Measurements from ENCODE around the gene ISG15. TPM values are rescaled to one million over a fixed set of nuclear protein-coding genes. Genes with fewer than 3 reads are reported as not detected.

The ISG15 gene
- total RNA-seq, 1 experiment from 2014 or later, result 165 TPM

GRCh38 chr1:1020000-1020404, 6.7 kb downstream of the ISG15 start, which contains the start of gene AGRN:
AGRN (plus strand) TSS chr1:1020120; CDS start chr1:1020173, 53 bp downstream.
- H3K4me1 Mint-ChIP-seq (ENCODE audit: low read depth, unreplicated experiment), result peaks cover 18% of the 10 kb centered on the region
- peaks cover 53% of the 10 kb centered on the region for H3K36me3 Mint-ChIP-seq (ENCODE audit: insufficient read depth, unreplicated experiment)
- H3K27me3 Mint-ChIP-seq (ENCODE audit: unreplicated experiment), result no peaks in the 10 kb centered on the region
- peak within 1 kb of the TSS; percentile 44 for H3K27ac Mint-ChIP-seq (ENCODE audit: unreplicated experiment)
- no peaks in the 10 kb centered on the region for H3K9me3 Mint-ChIP-seq (ENCODE audit: low read depth, unreplicated experiment)
- DNase-seq, result peak; percentile 50
- H3K4me3 Mint-ChIP-seq (ENCODE audit: low read depth, unreplicated experiment), result peak within 1 kb of the TSS; percentile 73
- CTCF ChIA-PET, result interaction anchor here (0.6 kb wide), 1 partner anchor 16 kb away, joined by 4 read pairs; no protein-coding TSS in a partner anchor
- BruUV-seq (replicated peaks), result no TSS peak
- intact Hi-C loops (cut with micrococcal nuclease; ENCODE audit: unreplicated experiment), result loop anchor here (5.0 kb wide), 1 partner anchor 37 kb away; no protein-coding TSS in a partner anchor
- TF ChIP-seq CTCF (IDR thresholded peaks at IDR 0.05; ENCODE audit: unreplicated experiment), result no peak

GRCh38 chr1:1020415-1021009, 7.2 kb downstream of the ISG15 start:
- peak overlapping the region; percentile 73 for H3K4me3 Mint-ChIP-seq (ENCODE audit: low read depth, unreplicated experiment)
- peak overlapping the region; percentile 44 for H3K27ac Mint-ChIP-seq (ENCODE audit: unreplicated experiment)
- intact Hi-C loops (cut with micrococcal nuclease; ENCODE audit: unreplicated experiment), result loop anchor here (5.0 kb wide), 1 partner anchor 37 kb away; no protein-coding TSS in a partner anchor
- H3K4me1 Mint-ChIP-seq (ENCODE audit: low read depth, unreplicated experiment), result peaks cover 18% of the 10 kb centered on the region
- H3K27me3 Mint-ChIP-seq (ENCODE audit: unreplicated experiment), result no peaks in the 10 kb centered on the region
- no peaks in the 10 kb centered on the region for H3K9me3 Mint-ChIP-seq (ENCODE audit: low read depth, unreplicated experiment)
- CTCF ChIA-PET, result interaction anchor here (0.6 kb wide), 1 partner anchor 16 kb away, joined by 4 read pairs; no protein-coding TSS in a partner anchor
- H3K36me3 Mint-ChIP-seq (ENCODE audit: insufficient read depth, unreplicated experiment), result peaks cover 53% of the 10 kb centered on the region
- peak; percentile 36 for DNase-seq
- no TSS peak for BruUV-seq (replicated peaks)
- TF ChIP-seq CTCF (IDR thresholded peaks at IDR 0.05; ENCODE audit: unreplicated experiment), result no peak

GRCh38 chr1:1021010-1021919, 8.0 kb downstream of the ISG15 start:
- peak overlapping the region; percentile 73 for H3K4me3 Mint-ChIP-seq (ENCODE audit: low read depth, unreplicated experiment)
- no peaks in the 10 kb centered on the region for H3K9me3 Mint-ChIP-seq (ENCODE audit: low read depth, unreplicated experiment)
- peaks cover 18% of the 10 kb centered on the region for H3K4me1 Mint-ChIP-seq (ENCODE audit: low read depth, unreplicated experiment)
- TF ChIP-seq CTCF (IDR thresholded peaks at IDR 0.05; ENCODE audit: unreplicated experiment), result no peak
- intact Hi-C loops (cut with micrococcal nuclease; ENCODE audit: unreplicated experiment), result loop anchor here (5.0 kb wide), 1 partner anchor 36 kb away; no protein-coding TSS in a partner anchor
- peaks cover 53% of the 10 kb centered on the region for H3K36me3 Mint-ChIP-seq (ENCODE audit: insufficient read depth, unreplicated experiment)
- CTCF ChIA-PET, result interaction anchor here (0.6 kb wide), 1 partner anchor 43 kb away, joined by 3 read pairs; no protein-coding TSS in a partner anchor
- H3K27me3 Mint-ChIP-seq (ENCODE audit: unreplicated experiment), result no peaks in the 10 kb centered on the region
- peak; percentile 78 for DNase-seq
- BruUV-seq (replicated peaks), result TSS peak; percentile 35
- peak overlapping the region; percentile 69 for H3K27ac Mint-ChIP-seq (ENCODE audit: unreplicated experiment)

- Mint-ChIP-seq H3K27me3 (ENCODE audit: unreplicated experiment) (no peaks in the 10 kb centered on the region), H3K9me3 (ENCODE audit: low read depth, unreplicated experiment) (no peaks in the 10 kb centered on the region), H3K27ac (ENCODE audit: unreplicated experiment) (peak overlapping the region; percentile 69), H3K4me3 (ENCODE audit: low read depth, unreplicated experiment) (peak overlapping the region; percentile 73), H3K4me1 (ENCODE audit: low read depth, unreplicated experiment) (peaks cover 18% of the 10 kb centered on the region), H3K36me3 (ENCODE audit: insufficient read depth, unreplicated experiment) (peaks cover 53% of the 10 kb centered on the region)
- no peak for TF ChIP-seq CTCF (IDR thresholded peaks at IDR 0.05; ENCODE audit: unreplicated experiment)
- no TSS peak for BruUV-seq (replicated peaks)
- peak; percentile 64 for DNase-seq
- intact Hi-C loops (cut with micrococcal nuclease; ENCODE audit: unreplicated experiment), result loop anchor here (5.0 kb wide), 1 partner anchor 35 kb away; no protein-coding TSS in a partner anchor
- CTCF ChIA-PET, result interaction anchor here (0.8 kb wide), 1 partner anchor 42 kb away, joined by 4 read pairs; no protein-coding TSS in a partner anchor
Measured at GRCh38 chr1:1021920-1022259, 8.6 kb downstream of the ISG15 start.

All from Calu3 (cell line).